HepG2 (cell line): ENCODE data around the gene TMED5.

Experiments used
- ATM ChIP-seq: fragments of 450-650 bp; IDR thresholded peaks from 2 replicates; pipeline ENCODE4 v1.7.1; 2017; ENCODE audit warnings: mild to moderate bottlenecking, borderline replicate concordance
- FOXK1 ChIP-seq: sonication (generic); formaldehyde crosslinking; IDR thresholded peaks from 2 replicates; pipeline ENCODE4 v1.4.0; 2020; ENCODE audit warnings: low read depth, missing genetic modification reagents, borderline replicate concordance
- PCBP2 ChIP-seq: fragments of 200-400 bp; formaldehyde crosslinking; optimal IDR thresholded peaks from 2 replicates; pipeline ENCODE3; 2018; ENCODE audit warnings: low read length, low read depth; ENCODE audit not compliant: poor library complexity, severe bottlenecking
- PTBP1 ChIP-seq: fragments of 200-400 bp; formaldehyde crosslinking; IDR thresholded peaks from 2 replicates; pipeline ENCODE4 v1.6.1; 2018; ENCODE audit warnings: low read length, low read depth; ENCODE audit not compliant: poor library complexity, severe bottlenecking
- SP4 ChIP-seq: sonication (generic); formaldehyde crosslinking; IDR thresholded peaks from 2 replicates; pipeline ENCODE4 v1.8.1; 2023; ENCODE audit warnings: mild to moderate bottlenecking, missing genetic modification reagents
- ZBTB8A ChIP-seq: sonication (generic); formaldehyde crosslinking; IDR thresholded peaks from 2 replicates; pipeline ENCODE4 v1.4.0; 2020; ENCODE audit warnings: mild to moderate bottlenecking, low read depth, missing genetic modification reagents, borderline replicate concordance
- TF ChIP-seq, protein P1 (sequence below), 2 experiments: sonication (generic) in 1 of 2; formaldehyde crosslinking in 1 of 2; IDR thresholded peaks; 2 replicates each; pipeline versions ENCODE4 v1.4.0 to v1.6.1; 2018 to 2020; ENCODE audit warnings: missing genetic modification reagents in 2 of 2, borderline replicate concordance in 1 of 2, low read depth in 1 of 2, mild to moderate bottlenecking in 1 of 2, missing biosample characterization in 1 of 2
- TF ChIP-seq, protein P2 (sequence below): sonication (generic); formaldehyde crosslinking; IDR thresholded peaks from 2 replicates; pipeline ENCODE4 v1.5.0; 2020; ENCODE audit warnings: missing genetic modification reagents
- TF ChIP-seq, protein P3 (sequence below): sonication (generic); formaldehyde crosslinking; IDR thresholded peaks from 2 replicates; pipeline ENCODE4 v1.5.0; 2020; ENCODE audit warnings: mild to moderate bottlenecking, missing genetic modification reagents, moderate library complexity
- TF ChIP-seq, protein P4 (sequence below): sonication (generic); formaldehyde crosslinking; conservative IDR thresholded peaks from 2 replicates; pipeline ENCODE4 v1.8.1; 2023; ENCODE audit warnings: missing genetic modification reagents

DNA sequence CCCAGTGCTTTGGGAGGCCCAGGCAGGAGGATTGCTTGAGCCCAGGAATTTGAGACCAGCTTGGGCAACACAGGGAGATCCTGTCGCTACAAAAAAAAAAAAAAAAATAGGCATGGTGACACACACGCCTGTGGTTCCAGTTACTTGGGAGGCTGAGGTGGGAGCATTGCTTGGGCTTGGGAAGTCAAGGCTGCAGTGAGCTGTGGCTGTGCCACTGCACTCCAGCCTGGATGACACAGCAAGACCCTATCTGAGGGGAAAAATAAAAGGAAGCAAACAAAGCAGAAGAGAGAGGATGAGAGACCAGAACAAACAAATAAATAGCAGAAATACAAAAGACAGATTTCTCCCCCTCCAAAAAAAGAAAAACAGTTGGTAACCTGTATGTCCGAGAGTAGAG is 67.1 kb downstream of the TMED5 start:
- TF ChIP-seq PTBP1: no peak
- no peak for TF ChIP-seq ATM
- TF ChIP-seq, protein P1, sequence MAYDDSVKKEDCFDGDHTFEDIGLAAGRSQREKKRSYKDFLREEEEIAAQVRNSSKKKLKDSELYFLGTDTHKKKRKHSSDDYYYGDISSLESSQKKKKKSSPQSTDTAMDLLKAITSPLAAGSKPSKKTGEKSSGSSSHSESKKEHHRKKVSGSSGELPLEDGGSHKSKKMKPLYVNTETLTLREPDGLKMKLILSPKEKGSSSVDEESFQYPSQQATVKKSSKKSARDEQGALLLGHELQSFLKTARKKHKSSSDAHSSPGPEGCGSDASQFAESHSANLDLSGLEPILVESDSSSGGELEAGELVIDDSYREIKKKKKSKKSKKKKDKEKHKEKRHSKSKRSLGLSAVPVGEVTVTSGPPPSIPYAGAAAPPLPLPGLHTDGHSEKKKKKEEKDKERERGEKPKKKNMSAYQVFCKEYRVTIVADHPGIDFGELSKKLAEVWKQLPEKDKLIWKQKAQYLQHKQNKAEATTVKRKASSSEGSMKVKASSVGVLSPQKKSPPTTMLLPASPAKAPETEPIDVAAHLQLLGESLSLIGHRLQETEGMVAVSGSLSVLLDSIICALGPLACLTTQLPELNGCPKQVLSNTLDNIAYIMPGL (CRISPR knock-in tag; IDR thresholded peaks at IDR 0.05; ENCODE audit: borderline replicate concordance in 1 of 2, low read depth in 1 of 2): no peak
- TF ChIP-seq ZBTB8A (CRISPR knock-in tag): no peak
- TF ChIP-seq, protein P2, sequence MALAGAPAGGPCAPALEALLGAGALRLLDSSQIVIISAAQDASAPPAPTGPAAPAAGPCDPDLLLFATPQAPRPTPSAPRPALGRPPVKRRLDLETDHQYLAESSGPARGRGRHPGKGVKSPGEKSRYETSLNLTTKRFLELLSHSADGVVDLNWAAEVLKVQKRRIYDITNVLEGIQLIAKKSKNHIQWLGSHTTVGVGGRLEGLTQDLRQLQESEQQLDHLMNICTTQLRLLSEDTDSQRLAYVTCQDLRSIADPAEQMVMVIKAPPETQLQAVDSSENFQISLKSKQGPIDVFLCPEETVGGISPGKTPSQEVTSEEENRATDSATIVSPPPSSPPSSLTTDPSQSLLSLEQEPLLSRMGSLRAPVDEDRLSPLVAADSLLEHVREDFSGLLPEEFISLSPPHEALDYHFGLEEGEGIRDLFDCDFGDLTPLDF (CRISPR knock-in tag): no peak
- no peak for TF ChIP-seq PCBP2
- TF ChIP-seq, protein P3, sequence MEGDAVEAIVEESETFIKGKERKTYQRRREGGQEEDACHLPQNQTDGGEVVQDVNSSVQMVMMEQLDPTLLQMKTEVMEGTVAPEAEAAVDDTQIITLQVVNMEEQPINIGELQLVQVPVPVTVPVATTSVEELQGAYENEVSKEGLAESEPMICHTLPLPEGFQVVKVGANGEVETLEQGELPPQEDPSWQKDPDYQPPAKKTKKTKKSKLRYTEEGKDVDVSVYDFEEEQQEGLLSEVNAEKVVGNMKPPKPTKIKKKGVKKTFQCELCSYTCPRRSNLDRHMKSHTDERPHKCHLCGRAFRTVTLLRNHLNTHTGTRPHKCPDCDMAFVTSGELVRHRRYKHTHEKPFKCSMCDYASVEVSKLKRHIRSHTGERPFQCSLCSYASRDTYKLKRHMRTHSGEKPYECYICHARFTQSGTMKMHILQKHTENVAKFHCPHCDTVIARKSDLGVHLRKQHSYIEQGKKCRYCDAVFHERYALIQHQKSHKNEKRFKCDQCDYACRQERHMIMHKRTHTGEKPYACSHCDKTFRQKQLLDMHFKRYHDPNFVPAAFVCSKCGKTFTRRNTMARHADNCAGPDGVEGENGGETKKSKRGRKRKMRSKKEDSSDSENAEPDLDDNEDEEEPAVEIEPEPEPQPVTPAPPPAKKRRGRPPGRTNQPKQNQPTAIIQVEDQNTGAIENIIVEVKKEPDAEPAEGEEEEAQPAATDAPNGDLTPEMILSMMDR: no peak
- TF ChIP-seq SP4 (CRISPR knock-in tag): no peak
- TF ChIP-seq, protein P4, sequence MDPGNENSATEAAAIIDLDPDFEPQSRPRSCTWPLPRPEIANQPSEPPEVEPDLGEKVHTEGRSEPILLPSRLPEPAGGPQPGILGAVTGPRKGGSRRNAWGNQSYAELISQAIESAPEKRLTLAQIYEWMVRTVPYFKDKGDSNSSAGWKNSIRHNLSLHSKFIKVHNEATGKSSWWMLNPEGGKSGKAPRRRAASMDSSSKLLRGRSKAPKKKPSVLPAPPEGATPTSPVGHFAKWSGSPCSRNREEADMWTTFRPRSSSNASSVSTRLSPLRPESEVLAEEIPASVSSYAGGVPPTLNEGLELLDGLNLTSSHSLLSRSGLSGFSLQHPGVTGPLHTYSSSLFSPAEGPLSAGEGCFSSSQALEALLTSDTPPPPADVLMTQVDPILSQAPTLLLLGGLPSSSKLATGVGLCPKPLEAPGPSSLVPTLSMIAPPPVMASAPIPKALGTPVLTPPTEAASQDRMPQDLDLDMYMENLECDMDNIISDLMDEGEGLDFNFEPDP (CRISPR knock-in tag): no peak
- no peak for TF ChIP-seq FOXK1 (CRISPR knock-in tag)
